ENCODE results near the gene IGFBP2. TPM values are rescaled to one million over a fixed set of nuclear protein-coding genes. Genes with fewer than 3 reads are reported as not detected.

Gene IGFBP2
- total RNA-seq, 1 donor from 2014 or later, result 42.6 TPM

GRCh38 chr2:216681683-216682082 is 48.5 kb downstream of the IGFBP2 start:
- no peak for DNase-seq (ENCODE audit: low read depth)

GRCh38 chr2:216683846-216684245 is 50.6 kb downstream of the IGFBP2 start:
- DNase-seq (ENCODE audit: low read depth), result peak; percentile 80

GRCh38 chr2:216685327-216685875 is 52.2 kb downstream of the IGFBP2 start:
- no peak for DNase-seq (ENCODE audit: low read depth)

GRCh38 chr2:216687111-216687510 is 53.9 kb downstream of the IGFBP2 start:
- no peak for DNase-seq (ENCODE audit: low read depth)

- no peak for DNase-seq (ENCODE audit: low read depth)
These were observed 54.4 kb downstream of the IGFBP2 start for GRCh38 chr2:216687646-216688045.

GRCh38 chr2:216688731-216689340 is 55.6 kb downstream of the IGFBP2 start:
- DNase-seq (ENCODE audit: low read depth), result no peak

- DNase-seq (ENCODE audit: low read depth), result no peak
These were observed 56.2 kb downstream of the IGFBP2 start for GRCh38 chr2:216689397-216689796.

GRCh38 chr2:216690456-216690852 is 57.2 kb downstream of the IGFBP2 start:
- no peak for DNase-seq (ENCODE audit: low read depth)

- DNase-seq (ENCODE audit: low read depth), result peak; percentile 74
These were observed 57.9 kb downstream of the IGFBP2 start for GRCh38 chr2:216690853-216691741.

- peak; percentile 61 for DNase-seq (ENCODE audit: low read depth)
These were observed 59.6 kb downstream of the IGFBP2 start for GRCh38 chr2:216692636-216693413.

GRCh38 chr2:216693414-216694080 is 60.3 kb downstream of the IGFBP2 start:
- no peak for DNase-seq (ENCODE audit: low read depth)

GRCh38 chr2:216694082-216694825 is 61.0 kb downstream of the IGFBP2 start:
- no peak for DNase-seq (ENCODE audit: low read depth)

- no peak for DNase-seq (ENCODE audit: low read depth)
These were observed 61.6 kb downstream of the IGFBP2 start for GRCh38 chr2:216694826-216695217.

GRCh38 chr2:216695401-216695821 is 62.2 kb downstream of the IGFBP2 start, which contains the start of gene IGFBP5:
TSS of gene IGFBP5 (minus strand) at chr2:216695549. CDS start at chr2:216694775, 774 bp downstream.
- DNase-seq (ENCODE audit: low read depth), result peak; percentile 78

- no peak for DNase-seq (ENCODE audit: low read depth)
These were observed 63.1 kb downstream of the IGFBP2 start for GRCh38 chr2:216696321-216696720.

GRCh38 chr2:216696751-216697560 is 63.7 kb downstream of the IGFBP2 start:
- DNase-seq (ENCODE audit: low read depth), result peak; percentile 61

- DNase-seq (ENCODE audit: low read depth), result no peak
These were observed 65.1 kb downstream of the IGFBP2 start for GRCh38 chr2:216698293-216698692.

GRCh38 chr2:216698895-216699294 is 65.7 kb downstream of the IGFBP2 start:
- peak; percentile 76 for DNase-seq (ENCODE audit: low read depth)

- DNase-seq (ENCODE audit: low read depth), result peak; percentile 25
These were observed 66.9 kb downstream of the IGFBP2 start for GRCh38 chr2:216700088-216700567.

GRCh38 chr2:216700781-216701180 is 67.6 kb downstream of the IGFBP2 start:
- DNase-seq (ENCODE audit: low read depth), result no peak

Measured in renal cortical epithelial cell (primary cell).